ENCODE data around the gene ASIC2.

DNA sequence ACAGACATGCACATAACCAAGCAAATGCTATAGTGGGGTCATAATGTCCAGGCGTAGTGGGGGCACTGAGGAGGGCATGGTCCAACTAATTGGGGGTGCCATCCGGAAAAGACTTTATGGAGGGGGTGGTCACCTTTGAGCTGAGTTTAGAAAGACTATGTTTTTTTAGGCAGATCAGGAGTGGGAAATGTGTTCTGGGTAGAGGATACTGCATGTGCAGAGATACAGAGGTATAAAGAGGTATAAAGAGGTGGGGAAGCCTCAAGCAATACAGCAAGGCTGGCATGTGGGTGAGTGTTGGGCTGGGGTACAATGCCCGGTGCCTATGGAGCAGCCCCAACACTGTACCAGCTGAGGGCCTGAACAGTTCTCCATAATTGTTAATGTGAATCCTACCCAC, 248.3 kb downstream of the ASIC2 start:
- TF ChIP-seq, protein P1, sequence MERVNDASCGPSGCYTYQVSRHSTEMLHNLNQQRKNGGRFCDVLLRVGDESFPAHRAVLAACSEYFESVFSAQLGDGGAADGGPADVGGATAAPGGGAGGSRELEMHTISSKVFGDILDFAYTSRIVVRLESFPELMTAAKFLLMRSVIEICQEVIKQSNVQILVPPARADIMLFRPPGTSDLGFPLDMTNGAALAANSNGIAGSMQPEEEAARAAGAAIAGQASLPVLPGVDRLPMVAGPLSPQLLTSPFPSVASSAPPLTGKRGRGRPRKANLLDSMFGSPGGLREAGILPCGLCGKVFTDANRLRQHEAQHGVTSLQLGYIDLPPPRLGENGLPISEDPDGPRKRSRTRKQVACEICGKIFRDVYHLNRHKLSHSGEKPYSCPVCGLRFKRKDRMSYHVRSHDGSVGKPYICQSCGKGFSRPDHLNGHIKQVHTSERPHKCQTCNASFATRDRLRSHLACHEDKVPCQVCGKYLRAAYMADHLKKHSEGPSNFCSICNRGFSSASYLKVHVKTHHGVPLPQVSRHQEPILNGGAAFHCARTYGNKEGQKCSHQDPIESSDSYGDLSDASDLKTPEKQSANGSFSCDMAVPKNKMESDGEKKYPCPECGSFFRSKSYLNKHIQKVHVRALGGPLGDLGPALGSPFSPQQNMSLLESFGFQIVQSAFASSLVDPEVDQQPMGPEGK (CRISPR knock-in tag; IDR thresholded peaks at IDR 0.05; ENCODE audit: borderline replicate concordance): no peak
- no peak for TF ChIP-seq OSR1 (CRISPR knock-in tag; IDR thresholded peaks at IDR 0.05)
- no peak for TF ChIP-seq GLIS3 (CRISPR knock-in tag; IDR thresholded peaks at IDR 0.05)

All from SK-N-SH treated with all-trans-retinoic acid at 6 μM for 48 hours (cell line).